H9 (cell line): ENCODE data around the gene FUZ. TPM values are rescaled to one million over a fixed set of nuclear protein-coding genes. Genes with fewer than 3 reads are reported as not detected.

ENCODE experiments used
- DNase-seq: peaks from one replicate; pipeline ENCODE4 v3.0.0-alpha.2; 2017
- H2AFZ ChIP-seq: one replicate; pipeline ENCODE4 v1.6.1; 2013; ENCODE audit warnings: mild to moderate bottlenecking, low read length, control low read depth, moderate library complexity
- H2AK5ac ChIP-seq: 2 replicates; pipeline ENCODE4 v1.6.1; 2013; ENCODE audit warnings: low read length, control low read depth, mixed read lengths; ENCODE audit not compliant: insufficient read length
- H2BK120ac ChIP-seq: one replicate; pipeline ENCODE4 v1.6.1; 2013; ENCODE audit warnings: low read depth, mild to moderate bottlenecking, low read length, control low read depth, inconsistent platforms; ENCODE audit not compliant: poor library complexity, severe bottlenecking
- H2BK12ac ChIP-seq: 2 replicates; pipeline ENCODE4 v1.6.1; 2013; ENCODE audit warnings: low read length, control low read depth, mixed read lengths, low read depth; ENCODE audit not compliant: insufficient read length
- H2BK15ac ChIP-seq: 2 replicates; pipeline ENCODE4 v1.6.1; 2013; ENCODE audit warnings: low read depth, low read length, control low read depth
- H2BK20ac ChIP-seq: one replicate; pipeline ENCODE4 v1.6.1; 2013; ENCODE audit warnings: low read depth, mild to moderate bottlenecking, low read length, control low read depth, inconsistent platforms; ENCODE audit not compliant: poor library complexity, severe bottlenecking
- H2BK5ac ChIP-seq: 2 replicates; pipeline ENCODE4 v1.6.1; 2013; ENCODE audit warnings: low read length, control low read depth, mixed read lengths; ENCODE audit not compliant: insufficient read length
- H3K14ac ChIP-seq: 2 replicates; pipeline ENCODE4 v1.6.1; 2013; ENCODE audit warnings: low read length, control low read depth; ENCODE audit not compliant: insufficient read depth
- H3K18ac ChIP-seq: 2 replicates; pipeline ENCODE4 v1.6.1; 2013; ENCODE audit warnings: low read depth, mild to moderate bottlenecking, mixed read lengths, low read length, control low read depth; ENCODE audit not compliant: insufficient read length
- H3K23ac ChIP-seq: 2 replicates; pipeline ENCODE4 v1.6.1; 2013; ENCODE audit warnings: low read length, control low read depth, mixed read lengths, low read depth; ENCODE audit not compliant: insufficient read length
- H3K23me2 ChIP-seq: 2 replicates; pipeline ENCODE4 v1.6.1; 2013; ENCODE audit warnings: low read depth, mild to moderate bottlenecking, mixed read lengths, low read length, control low read depth; ENCODE audit not compliant: insufficient read length, poor library complexity, severe bottlenecking
- H3K27ac ChIP-seq: 2 replicates; pipeline ENCODE4 v1.5.1; 2013; ENCODE audit warnings: low read length, control low read depth, mixed read lengths, low read depth; ENCODE audit not compliant: insufficient read length
- H3K27me3 ChIP-seq: 2 replicates; pipeline ENCODE4 v1.6.1; 2013; ENCODE audit warnings: low read length, control low read depth, inconsistent platforms; ENCODE audit not compliant: insufficient read depth
- H3K4ac ChIP-seq: 2 replicates; pipeline ENCODE4 v1.6.1; 2013; ENCODE audit warnings: low read depth, mild to moderate bottlenecking, control low read depth, inconsistent platforms, low read length, moderate library complexity
- H3K4me1 ChIP-seq: 2 replicates; pipeline ENCODE4 v1.6.1; 2013; ENCODE audit warnings: low read length, control low read depth, inconsistent platforms; ENCODE audit not compliant: insufficient read depth
- H3K4me2 ChIP-seq: 2 replicates; pipeline ENCODE4 v1.6.1; 2013; ENCODE audit warnings: low read length, control low read depth, mixed read lengths; ENCODE audit not compliant: insufficient read length, insufficient read depth
- H3K56ac ChIP-seq: 2 replicates; pipeline ENCODE4 v1.6.1; 2013; ENCODE audit warnings: low read depth, mild to moderate bottlenecking, mixed read lengths, low read length, control low read depth; ENCODE audit not compliant: insufficient read length
- H3K79me1 ChIP-seq: 2 replicates; pipeline ENCODE4 v1.6.1; 2013; ENCODE audit warnings: low read depth, mild to moderate bottlenecking, moderate library complexity, low read length, control low read depth, inconsistent platforms; ENCODE audit not compliant: insufficient read depth, poor library complexity, severe bottlenecking
- H3K79me2 ChIP-seq: 2 replicates; pipeline ENCODE4 v1.6.1; 2013; ENCODE audit warnings: low read length, control low read depth, inconsistent platforms; ENCODE audit not compliant: insufficient read depth
- H3K9ac ChIP-seq: 2 replicates; pipeline ENCODE4 v1.6.1; 2013; ENCODE audit warnings: low read length, control low read depth, mixed read lengths; ENCODE audit not compliant: insufficient read length; ENCODE audit errors: extremely low read depth
- H3K9me3 ChIP-seq: one replicate; pipeline ENCODE4 v1.6.1; 2013; ENCODE audit warnings: low read depth, low read length, inconsistent platforms; ENCODE audit not compliant: control insufficient read depth
- H3T11ph ChIP-seq: one replicate; pipeline ENCODE4 v1.6.1; 2013; ENCODE audit warnings: mild to moderate bottlenecking, low read length, control low read depth, inconsistent platforms
- H4K20me1 ChIP-seq: one replicate; pipeline ENCODE4 v1.6.1; 2013; ENCODE audit not compliant: control insufficient read depth, insufficient read length, insufficient read depth
- H4K5ac ChIP-seq: 2 replicates; pipeline ENCODE4 v1.6.1; 2013; ENCODE audit warnings: low read depth, mild to moderate bottlenecking, mixed read lengths, low read length, control low read depth; ENCODE audit not compliant: insufficient read length
- H4K8ac ChIP-seq: replicated peaks from 2 replicates; pipeline ENCODE4 v1.6.1; 2013; ENCODE audit warnings: low read length, control low read depth, mixed read lengths, low read depth; ENCODE audit not compliant: insufficient read length
- H4K91ac ChIP-seq: 2 replicates; pipeline ENCODE4 v1.6.1; 2013; ENCODE audit warnings: low read depth, mild to moderate bottlenecking, moderate library complexity, mixed read lengths, low read length, control low read depth; ENCODE audit not compliant: insufficient read length
- H3K27ac Mint-ChIP-seq, 3 experiments: 2 replicates in 2 of 3; 3 replicates in 1 of 3; pipeline ENCODE4 v1.8.0; 2020 to 2021; ENCODE audit warnings: mixed read lengths in 3 of 3, mild to moderate bottlenecking in 1 of 3, moderate library complexity in 1 of 3
- H3K27me3 Mint-ChIP-seq: 2 replicates; pipeline ENCODE4 v1.8.0; 2021; ENCODE audit warnings: low read depth, mild to moderate bottlenecking, moderate library complexity, mixed read lengths
- H3K36me3 Mint-ChIP-seq, 3 experiments: 2 replicates in 2 of 3; 3 replicates in 1 of 3; pipeline ENCODE4 v1.8.0; 2020 to 2021; ENCODE audit warnings: low read depth in 3 of 3, mixed read lengths in 3 of 3; ENCODE audit not compliant: insufficient read depth in 1 of 3
- H3K4me1 Mint-ChIP-seq, 2 experiments: 2 replicates each; pipeline ENCODE4 v1.8.0; 2020; ENCODE audit warnings: mixed read lengths in 2 of 2
- H3K4me3 Mint-ChIP-seq, 2 experiments: 2 replicates in 1 of 2; 3 replicates in 1 of 2; pipeline ENCODE4 v1.8.0; 2020 to 2021; ENCODE audit warnings: mild to moderate bottlenecking in 2 of 2, mixed read lengths in 2 of 2, moderate library complexity in 1 of 2
- H3K9me3 Mint-ChIP-seq, 2 experiments: 2 replicates in 1 of 2; 3 replicates in 1 of 2; pipeline ENCODE4 v1.8.0; 2020; ENCODE audit warnings: mild to moderate bottlenecking in 2 of 2, mixed read lengths in 2 of 2, moderate library complexity in 1 of 2
- WGBS: extraction: QIAGEN DNeasy Blood & Tissue Kit; methylation state at CpG from one replicate; pipeline ENCODE4 v1.1.7; 2013; ENCODE audit warnings: missing lambda C conversion rate, low lambda C conversion rate, mixed read lengths; ENCODE audit not compliant: insufficient read length; ENCODE audit errors: extremely low coverage; 5-methylcytosine and 5-hydroxymethylcytosine counted together
- total RNA-seq: library from RNA; stranded (reverse); gene quantifications from 2 replicates; pipeline ENCODE4 v1.2.1, GENCODE V29; 2021
- TF ChIP-seq, protein P1 (sequence below): fragments of 200-600 bp; sonication (generic); conservative IDR thresholded peaks from 3 replicates; pipeline ENCODE4 v1.8.0; 2021; ENCODE audit warnings: antibody characterized with exemption, mild to moderate bottlenecking

The FUZ gene
- total RNA-seq, 1 experiment from 2014 or later = 25.1 TPM

DNA sequence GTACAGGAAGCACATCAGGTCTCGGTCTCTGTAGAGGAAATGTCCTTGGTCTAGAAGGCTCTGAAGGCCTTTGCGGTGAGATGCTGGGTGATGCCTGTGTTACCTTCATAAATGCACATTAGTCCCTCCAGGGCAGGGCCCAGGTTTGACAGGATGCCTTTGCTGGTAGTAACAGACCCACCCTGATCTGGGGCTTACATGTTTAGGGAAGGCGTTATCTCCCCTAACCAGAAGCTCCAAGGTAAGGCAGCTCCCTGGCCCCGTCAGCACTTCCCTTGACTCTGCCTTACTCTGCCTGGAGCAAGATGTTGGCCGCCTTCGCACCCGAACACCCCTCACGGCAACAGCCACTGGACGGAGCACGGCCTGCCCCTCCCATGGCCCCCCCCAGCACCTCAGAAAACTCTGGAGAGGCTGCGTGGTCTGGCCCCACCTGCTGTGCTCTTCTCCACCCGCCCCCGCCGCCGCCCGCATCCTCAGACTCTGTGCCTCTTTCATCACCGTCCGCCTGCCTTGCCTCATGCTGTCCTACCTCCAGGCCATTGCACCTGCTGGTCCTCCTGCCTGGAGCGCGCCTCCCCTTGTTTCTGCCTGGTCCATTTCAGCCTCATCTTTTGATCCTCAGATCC is 37.2 kb downstream of the FUZ start:
- Histone ChIP-seq H4K91ac (no peak overlapping the region), H3K18ac (no peak overlapping the region), H3K4ac (no peak overlapping the region), H2BK120ac (no peak overlapping the region), H3K79me2 (peaks cover 4% of the 10 kb centered on the region; the same call in 1 of the 2 replicates), H3K23ac (no peak overlapping the region), H2AFZ (no peak overlapping the region), H3K56ac (no peak overlapping the region), H3K9ac (no peak overlapping the region), H3K23me2 (no peaks in the 10 kb centered on the region), H2BK12ac (no peak overlapping the region), H3K9me3 (no peaks in the 10 kb centered on the region), H4K5ac (no peak overlapping the region), H2AK5ac (no peak overlapping the region), H2BK20ac (no peak overlapping the region), H3K27ac (no peak overlapping the region), H3K4me1 (no peaks in the 10 kb centered on the region), H4K20me1 (no peaks in the 10 kb centered on the region), H3K27me3 (no peaks in the 10 kb centered on the region), H3K4me2 (no peak overlapping the region), H2BK15ac (no peak overlapping the region), H4K8ac (no peak overlapping the region), H3K14ac (no peak overlapping the region), H3T11ph (no peak overlapping the region), H2BK5ac (no peak overlapping the region), H3K79me1 (peaks cover 9% of the 10 kb centered on the region)
- TF ChIP-seq, protein P1, sequence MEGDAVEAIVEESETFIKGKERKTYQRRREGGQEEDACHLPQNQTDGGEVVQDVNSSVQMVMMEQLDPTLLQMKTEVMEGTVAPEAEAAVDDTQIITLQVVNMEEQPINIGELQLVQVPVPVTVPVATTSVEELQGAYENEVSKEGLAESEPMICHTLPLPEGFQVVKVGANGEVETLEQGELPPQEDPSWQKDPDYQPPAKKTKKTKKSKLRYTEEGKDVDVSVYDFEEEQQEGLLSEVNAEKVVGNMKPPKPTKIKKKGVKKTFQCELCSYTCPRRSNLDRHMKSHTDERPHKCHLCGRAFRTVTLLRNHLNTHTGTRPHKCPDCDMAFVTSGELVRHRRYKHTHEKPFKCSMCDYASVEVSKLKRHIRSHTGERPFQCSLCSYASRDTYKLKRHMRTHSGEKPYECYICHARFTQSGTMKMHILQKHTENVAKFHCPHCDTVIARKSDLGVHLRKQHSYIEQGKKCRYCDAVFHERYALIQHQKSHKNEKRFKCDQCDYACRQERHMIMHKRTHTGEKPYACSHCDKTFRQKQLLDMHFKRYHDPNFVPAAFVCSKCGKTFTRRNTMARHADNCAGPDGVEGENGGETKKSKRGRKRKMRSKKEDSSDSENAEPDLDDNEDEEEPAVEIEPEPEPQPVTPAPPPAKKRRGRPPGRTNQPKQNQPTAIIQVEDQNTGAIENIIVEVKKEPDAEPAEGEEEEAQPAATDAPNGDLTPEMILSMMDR = no peak
- no peak for DNase-seq
- Mint-ChIP-seq H3K4me3 (no peak overlapping the region), H3K27ac (peak overlapping the region in 2 of 3 experiments; percentile 38 to 65; a peak in 3 of 7 replicates), H3K4me1 (peaks cover 3 to 8% of the 10 kb centered on the region in 2 experiments), H3K36me3 (peaks cover 0 to 17% (median 13%) of the 10 kb centered on the region in 3 experiments), H3K9me3 (no peaks in the 10 kb centered on the region), H3K27me3 (no peaks in the 10 kb centered on the region)
- no CpG with 5 or more reads among the region's 20 CpGs for WGBS
